NCI-H774 (cell line): ENCODE results near the gene CEP43.

Source experiments
- DNase-seq: peaks from one replicate; lab custom pipeline; 2025; lab: John Stamatoyannopoulos, UW

CEP43 gene

DNA sequence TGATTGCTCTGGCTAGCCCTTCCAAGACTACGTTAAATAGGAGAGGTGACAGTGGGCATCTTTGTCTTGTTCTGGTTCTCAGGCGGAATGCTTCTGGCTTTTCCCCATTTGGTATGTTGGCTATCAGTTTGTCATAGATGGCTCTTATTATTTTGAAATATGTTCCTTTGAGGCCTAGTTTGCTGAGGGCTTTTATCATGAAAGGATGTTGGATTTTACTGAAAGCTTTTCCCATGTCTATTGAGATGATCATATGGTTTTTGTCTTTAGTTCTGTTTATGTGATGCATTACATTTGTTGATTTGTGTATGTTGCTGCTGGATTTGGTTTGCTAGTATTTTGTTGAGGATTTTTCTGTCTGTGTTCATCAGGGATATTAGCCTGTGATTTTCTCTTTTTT lies 32.9 kb upstream of the CEP43 start:
- DNase-seq: no peak

DNA sequence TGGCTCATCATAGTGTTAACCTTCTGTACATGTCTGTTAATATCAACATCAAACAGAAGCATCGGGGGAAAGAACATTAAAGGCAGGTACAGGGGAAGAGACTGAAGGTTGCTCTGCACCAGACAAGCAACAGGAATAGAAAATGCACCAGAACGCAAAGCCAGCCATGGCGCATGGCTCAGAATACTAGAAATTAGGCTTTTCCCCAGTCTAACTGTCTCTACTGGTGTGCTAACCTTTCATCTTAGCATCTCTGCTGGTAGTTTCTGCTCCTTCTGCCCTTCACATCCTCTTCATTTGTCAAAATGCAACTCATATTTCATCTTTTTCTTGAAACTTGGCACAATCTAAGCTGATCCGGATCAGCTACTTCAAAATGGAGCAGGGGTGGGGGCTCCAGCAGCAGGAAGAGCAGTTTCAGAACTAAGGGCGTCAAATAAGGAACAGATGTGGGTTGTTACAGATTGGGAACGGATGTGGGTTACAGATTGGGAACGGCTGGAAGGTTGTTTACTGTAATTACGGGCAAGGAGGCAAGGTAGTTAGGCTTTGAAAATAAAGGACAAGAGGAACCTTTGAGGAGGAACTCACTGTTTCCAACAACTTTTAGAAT lies 29.7 kb upstream of the CEP43 start:
- DNase-seq: no peak

- no peak for DNase-seq
Observed at GRCh38 chr6:166970091-166970490, 29.1 kb upstream of the CEP43 start.

- DNase-seq: no peak
Observed at GRCh38 chr6:166970776-166971175, 28.4 kb upstream of the CEP43 start.

DNA sequence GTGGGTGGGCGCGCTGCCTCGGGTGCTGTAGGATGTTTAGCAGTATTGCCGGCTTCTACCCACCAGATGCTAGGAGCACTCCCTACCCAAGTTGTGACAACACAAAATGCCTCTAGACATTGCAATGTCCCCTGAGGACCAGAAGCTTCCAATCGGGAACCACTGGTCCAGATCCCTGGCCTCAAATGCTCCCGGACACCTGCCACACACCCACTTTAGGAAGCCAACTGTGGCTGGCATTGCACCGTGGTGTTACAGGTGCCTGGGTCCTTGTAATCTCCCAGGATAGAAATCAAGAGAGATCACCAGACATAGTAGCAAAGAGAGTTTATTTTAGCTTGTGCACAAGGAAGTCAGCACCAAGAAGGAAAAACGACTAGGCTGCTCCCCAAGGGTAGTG lies 27.9 kb upstream of the CEP43 start:
- DNase-seq: no peak

DNA sequence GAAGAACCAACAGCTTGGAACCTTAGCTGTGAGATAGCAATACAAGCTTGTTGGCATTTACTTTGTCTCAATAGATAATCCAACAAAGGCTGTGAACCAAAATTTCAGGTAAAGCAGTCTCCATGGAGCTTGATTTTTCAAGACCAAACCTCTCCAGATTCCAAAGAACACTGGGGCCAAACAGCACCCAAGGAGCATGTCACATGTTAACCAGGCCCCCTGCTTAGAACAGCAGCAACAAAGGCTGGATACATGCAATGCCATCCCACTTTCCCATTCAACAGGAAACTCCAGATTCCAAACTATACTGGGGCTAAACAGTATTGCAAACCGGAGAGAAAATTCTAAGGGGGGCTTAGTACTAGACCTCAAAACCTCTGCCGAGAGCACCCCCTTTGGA lies 27.1 kb upstream of the CEP43 start:
- no peak for DNase-seq

DNA sequence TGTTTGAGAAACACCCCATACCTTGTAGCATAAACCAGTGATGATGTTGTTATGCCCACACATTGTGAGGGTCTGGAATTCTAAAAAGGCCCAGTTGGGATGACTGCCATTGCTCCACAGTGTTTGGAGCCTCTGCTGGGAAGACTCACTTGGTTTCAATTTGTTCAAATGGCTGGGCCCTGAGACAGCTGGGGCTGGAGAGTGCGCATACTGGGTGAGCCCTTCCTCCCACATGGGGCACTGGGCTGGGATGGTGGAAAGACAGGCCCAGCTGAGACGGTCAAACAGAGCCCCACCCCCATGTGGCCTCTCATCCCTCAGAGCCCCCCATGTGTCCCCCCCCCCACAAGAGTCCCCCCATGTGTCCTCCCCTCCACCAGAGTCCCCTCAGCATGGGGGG lies 22.6 kb upstream of the CEP43 start:
- DNase-seq: no peak

GRCh38 chr6:166977621-166978525 lies 21.3 kb upstream of the CEP43 start:
- no peak for DNase-seq

GRCh38 chr6:166980738-166981137 lies 18.5 kb upstream of the CEP43 start:
- DNase-seq: no peak

DNA sequence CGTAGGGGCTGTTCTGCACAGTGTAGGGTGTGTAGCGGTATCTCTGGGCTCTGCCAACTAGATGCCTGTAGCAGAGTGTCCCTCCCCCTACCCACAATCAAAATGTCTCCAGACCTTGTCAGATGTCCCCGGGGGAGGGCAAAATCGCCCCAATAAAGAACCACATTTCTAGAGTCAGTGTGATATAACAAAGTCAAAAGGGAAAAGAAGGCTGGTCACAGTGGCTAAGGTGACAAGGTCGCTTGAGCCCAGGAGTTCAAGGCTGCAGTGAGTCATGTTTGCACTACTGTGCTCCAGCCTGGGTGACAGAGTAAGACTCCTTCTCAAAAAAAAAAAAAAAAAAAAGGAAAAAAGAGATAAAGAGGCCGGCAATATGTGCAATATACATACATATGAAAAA lies 11.7 kb upstream of the CEP43 start:
- DNase-seq: no peak

DNA sequence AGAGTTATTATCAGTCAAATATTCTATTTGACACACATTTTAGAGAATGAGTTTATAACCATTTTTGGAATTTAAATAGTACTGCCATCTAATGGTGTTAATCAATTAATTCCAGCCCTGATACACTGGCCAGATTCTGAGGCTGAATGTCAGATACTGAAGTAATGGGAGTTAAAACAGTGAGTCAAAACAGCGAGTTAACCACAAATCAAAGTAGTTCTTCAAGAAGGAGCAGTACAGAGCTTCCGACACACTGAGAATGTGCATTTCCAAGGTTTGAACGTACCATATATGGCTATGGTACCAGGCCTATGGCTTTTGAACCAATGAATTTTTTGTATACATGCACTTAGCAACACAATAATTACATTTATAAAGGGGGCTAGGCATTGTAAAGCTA lies 11.3 kb upstream of the CEP43 start:
- DNase-seq: no peak

- no peak for DNase-seq
Observed at GRCh38 chr6:166988674-166989201, 10.5 kb upstream of the CEP43 start.

- DNase-seq: peak; percentile 28
Observed at GRCh38 chr6:166989427-166990032, 9.7 kb upstream of the CEP43 start.

- no peak for DNase-seq
Observed at GRCh38 chr6:166996406-166996805, 2.8 kb upstream of the CEP43 start.

GRCh38 chr6:166997348-166997747 lies 1.8 kb upstream of the CEP43 start:
- DNase-seq: no peak

DNA sequence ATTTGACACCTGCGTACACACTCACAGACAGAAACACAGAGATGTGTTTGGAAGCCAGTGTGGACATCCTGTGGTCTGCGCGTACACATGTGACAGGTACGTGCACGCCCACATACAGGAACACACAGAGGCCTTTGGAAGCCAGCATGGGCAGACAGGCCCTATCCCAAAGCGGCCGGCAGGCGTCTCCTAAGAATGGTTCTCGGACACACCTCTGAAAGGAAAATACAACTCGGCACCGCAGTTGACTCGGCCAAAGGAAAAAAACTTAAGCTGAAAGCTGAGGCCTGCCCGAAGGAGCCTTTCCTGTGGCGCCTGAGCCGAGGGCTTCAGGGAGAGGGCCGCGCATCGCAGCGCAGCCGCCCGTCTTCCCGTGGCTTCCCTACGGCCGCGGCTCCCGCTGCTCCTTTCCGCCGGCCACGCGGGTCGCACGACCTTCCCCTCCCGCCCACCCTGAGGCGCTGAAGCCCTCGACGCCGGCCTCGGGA lies 1.4 kb upstream of the CEP43 start:
- DNase-seq: peak; percentile 35

GRCh38 chr6:166998256-166999144 lies 697 bp upstream of the CEP43 start:
- no peak for DNase-seq

GRCh38 chr6:166999884-167000253 lies 672 bp downstream of the CEP43 start:
- DNase-seq: no peak

DNA sequence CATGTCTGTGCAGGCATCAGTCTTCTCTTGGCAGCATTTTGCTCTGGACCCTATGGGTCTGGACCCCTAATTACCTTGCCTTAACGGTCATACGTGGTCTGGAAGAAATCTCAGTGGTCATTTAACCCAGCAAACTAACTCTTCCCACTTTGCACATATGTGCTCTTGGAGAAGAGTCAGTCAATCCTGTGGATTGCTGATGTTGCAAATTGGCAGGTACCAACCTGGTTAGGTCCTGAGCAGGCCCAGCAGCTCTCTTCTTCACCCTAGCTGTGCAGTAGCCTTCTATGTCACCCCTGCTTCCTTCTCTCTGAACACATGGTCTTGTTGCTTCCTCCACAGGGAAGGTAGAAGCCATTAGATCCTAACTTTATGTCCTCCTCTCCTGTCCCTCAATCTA lies 1.6 kb downstream of the CEP43 start:
- no peak for DNase-seq

GRCh38 chr6:167005350-167006159 lies 6.4 kb downstream of the CEP43 start:
- no peak for DNase-seq

GRCh38 chr6:167007985-167008384 lies 8.8 kb downstream of the CEP43 start:
- DNase-seq: no peak
